Measurements from ENCODE around the gene CDH10.

CDH10 gene

GRCh38 chr5:24589566-24589965 lies 55.2 kb downstream of the CDH10 start:
- no peak overlapping the region for H3K4me3 ChIP-seq (ENCODE audit: low read depth, low read length)
- TF ChIP-seq CTCF (IDR thresholded peaks at IDR 0.05; ENCODE audit: borderline replicate concordance, insufficient read depth, low read depth, low read length): no peak

- no peak for TF ChIP-seq CTCF (IDR thresholded peaks at IDR 0.05; ENCODE audit: borderline replicate concordance, insufficient read depth, low read depth, low read length)
- H3K4me3 ChIP-seq (ENCODE audit: low read depth, low read length): no peak overlapping the region
Measured at GRCh38 chr5:24585751-24586150, 59.0 kb downstream of the CDH10 start.

GRCh38 chr5:24571302-24571701 lies 73.5 kb downstream of the CDH10 start:
- no peak overlapping the region for H3K4me3 ChIP-seq (ENCODE audit: low read depth, low read length)
- TF ChIP-seq CTCF (IDR thresholded peaks at IDR 0.05; ENCODE audit: borderline replicate concordance, insufficient read depth, low read depth, low read length): no peak

- no peak for TF ChIP-seq CTCF (IDR thresholded peaks at IDR 0.05; ENCODE audit: borderline replicate concordance, insufficient read depth, low read depth, low read length)
- no peak overlapping the region for H3K4me3 ChIP-seq (ENCODE audit: low read depth, low read length)
Measured at GRCh38 chr5:24566933-24567332, 77.8 kb downstream of the CDH10 start.

GRCh38 chr5:24555229-24555628 lies 89.5 kb downstream of the CDH10 start:
- H3K4me3 ChIP-seq (ENCODE audit: low read depth, low read length): no peak overlapping the region
- no peak for TF ChIP-seq CTCF (IDR thresholded peaks at IDR 0.05; ENCODE audit: borderline replicate concordance, insufficient read depth, low read depth, low read length)

GRCh38 chr5:24547132-24547531 lies 97.6 kb downstream of the CDH10 start:
- TF ChIP-seq CTCF (IDR thresholded peaks at IDR 0.05; ENCODE audit: borderline replicate concordance, insufficient read depth, low read depth, low read length): no peak
- H3K4me3 ChIP-seq (ENCODE audit: low read depth, low read length): no peak overlapping the region

- H3K4me3 ChIP-seq (ENCODE audit: low read depth, low read length): no peak overlapping the region
- no peak for TF ChIP-seq CTCF (IDR thresholded peaks at IDR 0.05; ENCODE audit: borderline replicate concordance, insufficient read depth, low read depth, low read length)
Measured at GRCh38 chr5:24539613-24540012, 105.2 kb downstream of the CDH10 start.

Data from GM12875 (cell line).